Inferior parietal cortex (tissue), 1 donor: Measurements from ENCODE around the gene ZNF652.
"Not testable (repeated sequence)": the region's sequence is repeated elsewhere in the genome, so short reads cannot be mapped to it uniquely, and the experiment has no call there.

Experiments used
- DNase-seq: peaks from one replicate; pipeline ENCODE4 v3.0.0-alpha.2; 2016; ENCODE audit errors: extremely low spot score

ZNF652 gene

DNA sequence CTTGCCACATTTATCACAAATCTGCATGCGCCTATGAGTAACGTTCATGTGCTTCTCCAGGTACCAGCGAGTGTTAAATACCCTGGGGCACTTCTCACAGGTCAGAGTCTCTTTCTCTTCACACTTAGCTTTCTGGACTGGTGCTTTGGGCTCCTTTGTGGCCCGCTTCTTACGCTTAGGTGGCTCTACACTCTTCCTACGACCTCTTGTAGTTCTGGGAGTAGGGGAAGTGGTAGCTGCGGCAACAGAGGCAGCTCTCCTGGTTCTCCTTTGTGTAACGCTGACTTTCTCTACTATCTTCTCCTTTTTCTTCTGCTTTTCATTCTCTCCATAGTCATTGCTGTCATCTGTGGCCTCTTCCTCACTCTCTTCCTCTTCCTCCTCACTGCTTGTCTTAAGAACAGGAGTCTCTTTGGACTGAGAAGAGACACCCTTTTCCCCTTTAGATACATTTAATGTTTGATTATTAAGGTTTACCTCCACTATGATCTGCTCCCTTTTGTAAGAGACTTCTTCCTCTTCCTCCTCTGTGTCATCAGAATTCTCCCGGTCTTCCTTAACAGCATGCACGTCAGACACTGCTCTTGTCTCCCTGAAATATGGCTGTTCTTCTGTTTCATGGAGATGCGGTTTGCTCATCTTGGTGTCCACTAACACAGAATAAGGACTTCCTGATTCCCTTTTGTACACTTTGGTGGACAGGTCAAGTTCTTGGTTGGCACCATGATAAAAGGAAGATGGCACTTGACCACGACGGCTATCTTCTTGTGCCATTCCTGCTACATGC lies 45.0 kb downstream of the ZNF652 start:
- DNase-seq = no peak

DNA sequence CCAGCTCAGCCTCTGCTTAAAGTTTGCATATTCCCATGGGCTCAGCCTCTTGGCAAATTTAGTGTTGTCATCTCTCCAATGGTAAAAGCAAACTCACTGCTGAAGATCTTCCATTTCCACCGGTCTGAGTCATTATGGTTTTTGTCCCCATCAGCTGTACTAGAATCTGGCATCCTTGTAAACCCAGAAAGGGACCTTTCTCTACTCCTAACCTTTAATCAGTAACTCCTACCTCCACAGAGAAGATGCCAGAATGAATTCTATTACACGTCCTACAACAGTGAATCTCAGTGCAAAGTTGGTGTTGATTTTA lies 45.8 kb downstream of the ZNF652 start:
- DNase-seq = peak; percentile 28

DNA sequence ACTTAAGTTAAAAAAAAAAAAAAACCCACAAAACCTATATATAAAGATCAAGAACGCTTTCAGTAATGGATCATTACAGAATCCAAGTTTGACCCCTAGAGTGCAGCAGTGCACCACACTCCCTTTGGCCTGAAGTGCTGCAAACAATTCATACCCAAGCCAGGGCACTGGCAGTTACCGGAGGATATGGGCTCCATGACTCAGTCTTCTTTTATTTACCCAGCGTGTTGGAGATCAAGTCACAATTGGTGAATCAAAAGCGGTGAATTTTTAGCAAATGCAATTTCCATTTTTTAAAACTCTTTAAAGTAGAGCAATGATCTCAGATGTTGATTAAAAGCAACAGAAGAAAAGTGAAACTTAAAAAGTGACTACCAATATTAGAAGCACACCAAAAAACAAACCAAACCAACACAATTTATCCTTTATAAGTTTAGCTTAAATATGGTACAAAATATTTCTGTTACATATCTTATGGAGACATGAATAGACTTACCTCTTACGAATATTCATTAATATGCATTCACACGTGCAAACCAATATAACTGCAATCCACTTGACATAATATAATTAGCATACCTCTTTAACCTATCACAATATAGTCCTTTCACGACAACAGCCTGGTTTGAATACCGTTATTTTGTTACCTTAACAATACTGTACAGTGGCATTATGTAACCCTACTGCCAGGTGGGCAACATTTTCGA lies 46.3 kb downstream of the ZNF652 start:
- peak; percentile 87 for DNase-seq

DNA sequence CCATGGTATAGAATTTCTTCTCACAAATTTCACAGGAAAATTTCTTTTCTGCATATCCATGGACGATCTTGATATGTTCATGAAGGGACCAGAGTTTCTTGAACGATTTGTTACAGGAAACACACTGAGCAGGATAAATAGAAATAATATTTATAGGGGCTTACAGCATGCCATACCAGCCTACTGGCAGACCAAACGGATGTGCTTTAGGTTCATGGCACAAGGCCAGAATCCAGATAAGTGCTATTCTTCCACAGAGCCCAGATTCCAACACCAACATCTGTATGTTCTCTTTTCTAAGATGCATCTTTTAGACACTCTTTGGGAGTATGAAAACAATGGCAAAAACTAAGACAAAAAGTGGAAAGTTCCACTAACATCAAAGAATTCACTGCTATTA lies 49.3 kb downstream of the ZNF652 start:
- no peak for DNase-seq

DNA sequence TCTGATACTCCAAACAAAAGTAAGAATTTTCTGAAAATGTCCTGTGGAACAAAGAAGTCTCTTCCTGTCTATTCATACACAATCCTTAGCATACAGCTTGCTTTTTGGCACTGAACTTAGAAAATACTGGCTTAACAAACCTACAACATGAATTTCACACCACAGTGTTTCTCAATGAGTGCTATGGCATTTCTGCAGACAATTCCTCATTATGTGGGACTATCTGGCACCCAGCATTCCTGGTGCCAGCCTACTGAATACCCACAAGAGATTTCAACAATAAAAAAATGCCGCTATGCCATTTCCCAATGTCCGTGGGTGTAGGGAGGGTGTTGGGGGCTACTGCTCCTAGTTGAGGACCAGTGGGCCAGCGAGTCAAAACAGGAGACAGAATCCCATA lies 62.1 kb downstream of the ZNF652 start:
- no peak for DNase-seq

DNA sequence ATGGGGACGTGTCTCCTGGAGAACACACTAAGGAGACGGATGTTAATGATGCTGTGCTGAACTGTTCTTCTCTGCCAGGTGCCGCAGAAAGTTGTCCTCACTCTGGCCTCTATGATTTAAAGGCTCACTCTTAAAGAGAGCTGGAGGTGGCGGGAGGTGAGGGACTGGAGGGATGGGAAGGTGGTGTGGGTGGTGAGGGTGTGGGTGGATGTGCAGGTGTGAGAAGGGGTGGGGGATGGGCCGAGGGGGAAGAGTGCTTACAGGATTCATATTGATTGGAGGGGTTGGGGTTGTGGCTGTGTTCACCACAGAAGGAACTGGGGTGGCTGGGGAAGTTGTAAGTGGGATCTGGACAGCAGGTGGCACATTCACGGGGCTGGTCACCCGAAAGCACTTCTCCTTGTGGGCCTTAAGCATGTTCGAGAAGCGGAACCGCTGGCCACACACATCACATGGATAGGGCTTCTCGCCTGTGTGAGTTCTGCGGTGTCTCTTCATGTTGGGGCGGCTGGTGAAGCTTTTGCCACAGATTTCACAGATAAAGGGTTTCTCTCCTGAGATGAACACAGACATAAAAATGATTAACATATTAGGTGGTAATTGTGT lies 63.6 kb downstream of the ZNF652 start:
- DNase-seq = no peak

DNA sequence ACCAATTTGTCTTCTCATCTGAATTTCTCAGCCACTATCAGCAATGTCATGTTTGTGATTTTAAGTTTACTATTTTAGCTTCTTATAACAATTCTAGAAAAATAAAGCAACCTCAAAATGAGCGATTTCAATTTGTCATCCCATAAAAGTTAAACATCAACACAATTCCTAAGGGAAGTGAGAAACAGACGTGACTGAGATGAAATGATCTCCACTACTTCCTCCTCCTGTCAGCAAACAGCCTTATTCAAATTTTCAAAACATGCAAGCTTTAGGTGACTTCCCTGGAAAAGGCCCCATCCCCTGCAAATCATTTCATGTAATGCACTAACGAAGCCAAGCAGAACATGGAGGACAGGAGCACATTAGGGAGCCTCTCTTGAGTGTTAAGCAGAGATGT lies 64.9 kb downstream of the ZNF652 start:
- no peak for DNase-seq

DNA sequence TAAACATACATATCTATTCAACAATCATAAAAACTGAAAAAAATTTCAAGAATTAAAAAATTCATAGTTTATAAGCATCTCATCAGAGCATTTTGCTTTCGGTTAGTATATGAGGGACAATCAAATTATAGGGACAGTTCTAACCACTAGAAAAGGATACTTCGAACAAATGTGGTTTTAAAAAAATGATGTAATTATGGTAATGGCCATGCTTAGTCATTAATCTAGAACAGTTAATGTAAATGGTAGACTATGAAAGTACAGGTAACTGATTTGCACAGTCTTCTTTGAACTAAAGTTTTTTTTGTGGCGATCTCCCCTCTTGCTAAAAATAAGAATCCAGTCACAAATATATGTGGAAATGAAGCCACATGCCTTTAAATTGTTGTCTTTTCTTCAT lies 67.9 kb downstream of the ZNF652 start:
- no peak for DNase-seq

DNA sequence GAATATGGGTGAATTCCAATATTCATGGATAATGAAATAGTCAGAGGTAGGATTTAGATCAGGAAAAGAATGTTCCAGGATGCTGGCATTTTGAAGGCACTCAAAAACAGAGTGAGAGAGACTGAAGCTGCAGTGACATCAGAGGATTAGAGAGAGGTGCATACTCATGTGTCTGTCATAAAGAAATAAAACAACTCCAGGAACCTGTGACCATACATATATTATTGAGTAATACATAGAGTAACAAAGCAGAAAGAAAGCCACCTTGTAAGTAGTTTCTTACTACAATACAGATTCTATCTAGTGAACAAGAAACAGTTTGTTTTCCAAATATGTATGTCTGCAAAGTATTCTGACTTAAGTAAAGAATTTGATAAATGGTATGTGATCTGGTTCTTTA lies 69.1 kb downstream of the ZNF652 start:
- DNase-seq = no peak

DNA sequence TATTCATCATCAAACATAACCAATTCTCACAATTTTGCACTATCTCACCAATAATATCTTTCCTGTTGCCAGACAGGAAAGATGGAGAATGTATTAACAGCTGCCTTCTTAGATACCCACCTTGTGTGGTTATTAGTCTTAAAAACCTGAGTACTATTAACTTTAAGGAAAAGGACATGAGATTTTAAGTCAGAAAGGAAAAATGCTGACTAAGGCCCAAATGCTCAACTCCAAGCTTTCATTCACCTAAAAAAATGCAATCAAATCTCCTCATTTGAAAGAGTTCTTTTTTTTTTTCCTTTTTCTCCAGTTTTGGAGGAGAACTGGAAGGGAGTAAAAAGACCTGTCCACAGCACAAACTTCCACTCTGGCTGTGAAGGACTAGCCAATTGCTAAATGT lies 70.1 kb downstream of the ZNF652 start:
- no peak for DNase-seq

DNA sequence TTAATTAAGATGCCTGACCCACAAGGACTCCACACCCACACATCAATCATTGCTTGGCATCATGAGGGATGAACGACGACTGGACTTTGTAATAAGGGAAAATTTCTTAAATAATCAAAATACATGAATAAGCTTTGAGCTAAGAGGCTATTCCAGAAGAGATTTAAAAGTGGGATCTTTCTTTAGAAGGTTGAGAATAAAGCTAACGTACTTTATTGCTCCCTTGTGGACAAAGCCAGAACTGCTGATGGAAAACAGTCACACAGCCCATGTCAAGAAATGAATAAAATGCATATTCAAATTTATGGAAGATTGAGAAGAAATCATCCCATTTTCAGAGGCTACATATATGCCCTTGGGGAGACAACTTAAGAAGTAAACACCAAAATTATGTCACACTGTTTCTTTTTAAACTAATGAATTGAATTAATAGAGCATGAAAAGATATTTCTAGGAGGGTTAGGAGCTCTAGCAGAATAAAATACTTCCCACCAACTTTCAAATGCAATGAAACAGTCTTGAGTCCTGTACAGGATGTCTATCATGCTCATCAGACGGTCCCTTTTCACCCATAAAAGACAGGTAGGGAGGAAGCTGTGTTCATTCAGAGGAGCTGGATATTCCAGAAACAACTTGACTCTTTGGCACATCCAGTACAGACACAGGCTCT lies 71.2 kb downstream of the ZNF652 start:
- peak; percentile 67 for DNase-seq

DNA sequence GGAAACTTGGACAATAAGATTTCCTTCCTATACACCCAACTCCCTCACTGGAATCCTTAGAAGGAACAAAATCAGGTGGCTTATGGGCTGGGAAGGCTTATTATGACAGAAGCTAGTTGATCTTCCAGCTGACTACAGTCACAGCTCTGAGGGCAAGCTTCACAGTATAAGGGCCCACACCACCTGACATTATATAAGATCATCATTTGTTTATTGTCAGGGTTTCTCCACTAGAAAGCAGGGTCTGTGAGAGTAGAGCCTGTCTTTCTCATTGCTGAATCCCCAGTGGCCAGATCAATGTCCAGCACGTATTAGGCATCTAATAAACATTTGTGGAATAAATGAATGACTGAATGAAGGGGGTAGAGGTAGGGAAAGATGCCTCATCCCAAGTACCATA lies 73.7 kb downstream of the ZNF652 start:
- no peak for DNase-seq

DNA sequence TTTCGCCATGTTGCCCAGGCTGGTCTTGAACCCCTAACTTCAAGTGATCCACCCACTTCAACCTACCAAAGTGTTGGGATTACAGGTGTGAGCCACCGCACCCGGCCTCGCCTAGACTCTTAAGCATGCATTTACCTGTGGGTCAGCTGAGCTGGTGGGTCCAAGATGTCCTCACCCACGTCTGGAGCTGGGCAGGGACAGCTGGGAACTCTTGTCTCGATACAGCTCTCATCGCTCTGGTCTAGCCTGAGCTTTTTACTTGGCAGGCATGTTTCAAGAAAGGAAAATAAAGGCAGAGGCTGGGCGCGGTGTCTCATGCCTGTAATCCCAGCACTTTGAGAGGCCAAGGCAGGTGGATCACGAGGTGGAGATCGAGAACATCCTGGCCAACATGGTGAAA lies 74.6 kb downstream of the ZNF652 start:
- no peak for DNase-seq

DNA sequence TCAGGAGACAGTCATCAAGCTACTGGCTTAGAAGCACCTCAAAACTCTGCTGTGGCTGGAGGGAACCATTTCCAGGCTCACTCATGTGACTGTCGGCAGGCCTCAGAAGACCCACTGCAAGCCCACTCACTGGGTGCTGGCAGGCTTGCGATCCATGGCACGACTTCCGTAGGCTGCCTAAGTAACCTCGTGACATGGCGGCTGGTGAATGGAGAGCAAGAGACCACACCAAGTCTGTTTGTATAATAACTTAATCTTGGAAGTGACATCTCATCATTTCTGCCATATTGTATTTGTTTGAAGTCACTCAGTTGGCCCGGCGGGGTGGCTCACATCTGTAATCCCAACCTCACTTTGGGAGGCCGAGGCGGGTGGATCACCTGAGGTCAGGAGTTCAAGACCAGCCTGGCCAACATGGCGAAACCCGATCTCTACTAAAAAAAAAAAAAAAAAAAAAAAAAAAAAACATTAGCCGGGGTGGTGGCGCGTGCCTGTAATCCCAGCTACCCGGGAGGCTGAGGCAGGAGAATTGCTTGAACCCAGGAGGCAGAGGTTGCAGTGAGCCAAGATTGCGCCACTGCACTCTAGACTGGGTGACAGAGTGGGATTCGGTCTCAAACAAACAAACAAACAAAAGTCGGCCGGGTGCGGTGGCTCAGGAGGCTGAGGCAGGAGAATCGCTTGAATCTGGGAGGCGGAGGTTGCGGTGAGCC lies 75.6 kb downstream of the ZNF652 start:
- not testable (repeated sequence) for DNase-seq

DNA sequence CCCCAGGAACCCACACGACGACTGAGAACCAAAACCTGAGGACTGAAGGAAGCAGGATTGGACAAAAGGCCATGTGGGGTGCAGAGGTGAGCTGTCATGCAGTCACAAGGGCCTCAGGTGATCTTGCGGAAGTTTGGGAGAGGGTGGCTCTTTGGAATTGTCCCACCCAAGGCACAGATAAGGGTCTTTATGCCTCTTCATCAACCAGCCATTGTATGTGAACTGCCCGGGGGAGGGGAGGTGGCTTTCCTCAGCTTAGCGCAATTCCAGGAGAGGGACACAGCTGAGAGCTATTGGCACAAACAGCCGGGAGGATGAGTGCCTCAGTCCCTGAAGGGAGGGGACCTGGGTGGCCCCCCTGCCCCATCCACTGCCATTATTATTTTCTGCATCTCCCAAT lies 76.3 kb downstream of the ZNF652 start:
- no peak for DNase-seq

DNA sequence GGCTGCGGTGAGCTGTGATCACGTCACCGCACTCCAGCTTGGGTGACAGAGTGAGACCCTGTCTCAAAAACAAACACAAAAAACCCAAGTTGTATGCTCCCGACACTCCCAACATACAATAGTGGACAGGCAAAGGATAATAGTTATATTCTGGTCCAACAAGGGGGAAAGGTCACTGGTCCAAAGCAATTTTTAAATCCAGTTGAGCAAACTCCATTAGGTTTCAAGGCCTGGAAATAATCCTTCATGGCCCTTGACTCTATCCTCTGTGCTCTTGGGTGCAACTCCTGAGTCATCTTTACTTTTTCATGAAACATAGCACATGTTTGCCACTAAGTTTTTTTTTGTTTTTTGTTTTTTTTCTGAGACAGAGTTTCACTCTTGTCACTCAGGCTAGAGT lies 81.1 kb downstream of the ZNF652 start:
- DNase-seq = no peak

DNA sequence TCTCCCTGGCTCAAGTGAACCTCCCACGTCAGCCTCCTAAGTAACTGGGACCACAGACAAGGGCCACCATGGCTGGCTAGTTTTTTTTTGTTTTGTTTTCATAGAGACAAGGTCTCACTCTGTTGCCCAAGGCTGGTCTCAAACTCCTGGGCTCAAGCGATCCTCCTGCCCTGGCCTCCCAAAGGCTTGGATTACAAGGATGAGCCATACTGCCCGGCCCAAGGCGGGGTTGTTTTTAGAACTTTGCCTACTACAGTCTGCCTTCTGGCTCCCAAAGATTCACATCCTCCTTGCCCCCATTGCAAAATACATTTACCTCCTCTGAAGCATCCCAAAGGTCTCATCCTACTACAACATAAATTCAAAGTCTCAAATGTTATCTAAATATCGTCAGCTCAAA lies 82.0 kb downstream of the ZNF652 start:
- DNase-seq = no peak

DNA sequence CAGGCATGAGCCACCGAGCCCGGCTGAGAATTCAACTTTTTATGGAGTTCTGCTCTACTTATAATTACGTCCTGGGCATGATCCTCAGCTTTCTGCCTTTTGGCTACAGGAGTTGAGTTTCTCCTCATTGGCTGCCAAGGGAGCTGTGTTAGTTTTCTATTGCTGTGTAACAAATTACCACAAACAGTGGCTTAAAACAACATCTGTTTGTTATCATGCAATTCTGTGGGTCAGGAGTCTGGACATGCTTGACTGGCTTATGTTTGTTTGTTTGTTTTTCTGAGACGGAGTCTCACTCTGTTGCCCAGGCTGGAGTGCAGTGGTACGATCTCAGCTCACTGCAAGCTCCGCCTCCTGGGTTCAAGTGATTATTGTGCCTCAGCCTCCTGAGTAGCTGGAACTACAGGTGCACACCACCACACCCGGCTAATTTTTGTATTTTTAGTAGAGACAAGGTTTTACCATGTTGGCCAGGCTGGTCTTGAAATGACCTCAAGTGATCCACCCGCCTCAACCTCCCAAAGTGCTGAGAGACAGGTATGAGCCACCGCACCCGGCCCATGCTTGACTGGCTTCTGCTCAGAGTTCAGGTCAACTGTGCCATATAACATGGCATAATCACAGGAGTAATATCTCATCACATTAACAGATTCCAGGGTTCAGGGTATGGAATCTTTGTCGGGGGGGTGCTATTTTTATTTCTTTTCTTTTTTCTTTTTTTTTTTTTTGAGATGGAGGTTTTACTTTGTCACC lies 82.6 kb downstream of the ZNF652 start:
- DNase-seq = not testable (repeated sequence)

DNA sequence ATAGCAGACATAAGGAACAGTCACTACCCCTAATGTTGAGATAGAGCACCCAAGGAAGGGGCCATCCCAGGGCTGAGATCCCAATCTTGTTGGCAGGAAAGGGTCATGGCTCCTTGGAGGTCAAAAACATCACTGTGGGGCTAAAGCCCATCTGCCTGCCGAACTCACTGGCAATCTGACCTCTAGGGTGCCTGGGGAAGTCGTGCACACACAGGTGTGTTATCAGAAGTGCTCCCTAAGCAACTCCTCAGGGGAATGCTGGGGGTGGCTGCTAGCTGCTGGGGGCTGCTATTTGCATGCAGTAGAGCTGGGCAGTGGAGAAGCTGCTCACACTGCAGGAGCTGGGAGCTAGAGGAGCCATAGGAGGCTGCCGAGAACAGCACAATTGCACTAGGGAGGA lies 84.0 kb downstream of the ZNF652 start:
- DNase-seq = no peak

DNA sequence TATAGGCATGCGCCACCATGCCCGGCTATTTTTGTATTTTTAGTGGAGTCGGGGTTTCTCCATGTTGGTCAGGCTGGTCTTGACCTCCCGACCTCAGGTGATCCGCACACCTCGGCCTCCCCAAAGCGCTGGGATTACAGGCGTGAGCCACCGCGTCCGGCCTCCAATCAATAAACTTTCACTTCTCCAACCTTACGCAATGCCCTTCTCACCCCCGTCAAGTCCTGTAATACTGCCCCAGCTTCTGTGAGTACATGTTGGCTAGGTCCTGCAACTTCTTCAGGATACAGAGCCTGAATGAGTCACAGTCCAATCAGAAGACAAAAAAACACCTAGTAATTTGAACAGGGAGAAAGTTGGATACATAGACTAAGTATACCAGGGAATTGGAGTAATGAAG lies 84.4 kb downstream of the ZNF652 start:
- no peak for DNase-seq

DNA sequence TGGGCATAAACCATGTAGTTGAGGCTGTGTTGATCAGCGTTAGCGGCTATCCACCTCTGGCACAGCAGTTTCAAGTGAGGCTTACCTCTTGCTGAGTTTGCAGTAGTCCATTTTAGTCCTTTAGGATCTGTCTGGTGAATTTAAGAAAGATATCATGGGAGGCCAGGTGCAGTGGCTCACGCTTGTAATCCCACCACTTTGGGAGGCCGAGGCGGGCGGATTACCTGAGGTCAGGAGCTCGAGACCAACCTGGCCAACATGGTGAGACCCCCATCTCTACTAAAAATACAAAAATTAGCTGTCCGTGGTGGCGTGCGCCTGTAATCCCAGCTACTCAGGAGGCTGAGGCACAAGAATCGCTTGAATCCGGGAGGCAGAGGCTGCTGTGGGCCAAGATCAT lies 86.1 kb downstream of the ZNF652 start:
- not testable (repeated sequence) for DNase-seq
